HUES48 (cell line): ENCODE measurements around the gene FBXO28.

Source experiments
- H3K27ac ChIP-seq: one replicate; pipeline ENCODE4 v1.7.0; 2013; ENCODE audit warnings: low read depth, low read length, inconsistent platforms
- H3K27me3 ChIP-seq: 2 replicates; pipeline ENCODE4 v1.6.1; 2013; ENCODE audit warnings: mild to moderate bottlenecking, low read length; ENCODE audit not compliant: control insufficient read depth, insufficient read depth
- H3K36me3 ChIP-seq: 2 replicates; pipeline ENCODE4 v1.6.1; 2013; ENCODE audit warnings: low read length; ENCODE audit not compliant: control insufficient read depth, insufficient read depth
- H3K4me1 ChIP-seq: 2 replicates; pipeline ENCODE4 v1.6.1; 2013; ENCODE audit warnings: mild to moderate bottlenecking, low read length; ENCODE audit not compliant: control insufficient read depth, insufficient read depth
- H3K4me3 ChIP-seq: 2 replicates; pipeline ENCODE4 v1.5.1; 2013; ENCODE audit warnings: mild to moderate bottlenecking, low read depth, low read length
- H3K9ac ChIP-seq: 2 replicates; pipeline ENCODE4 v1.6.1; 2013; ENCODE audit warnings: mild to moderate bottlenecking, low read depth, low read length, moderate library complexity
- H3K9me3 ChIP-seq: 2 replicates; pipeline ENCODE4 v1.6.1; 2013; ENCODE audit warnings: low read length; ENCODE audit not compliant: control insufficient read depth, insufficient read depth

FBXO28 gene

GRCh38 chr1:224095867-224096266, 18.0 kb upstream of the FBXO28 start:
- no peaks in the 10 kb centered on the region for H3K36me3 ChIP-seq
- H3K9me3 ChIP-seq: no peaks in the 10 kb centered on the region
- H3K4me3 ChIP-seq: no peak overlapping the region
- no peak overlapping the region for H3K9ac ChIP-seq
- H3K27ac ChIP-seq: no peak overlapping the region
- H3K4me1 ChIP-seq: no peaks in the 10 kb centered on the region
- H3K27me3 ChIP-seq: no peaks in the 10 kb centered on the region

GRCh38 chr1:224096773-224097172, 17.1 kb upstream of the FBXO28 start:
- no peak overlapping the region for H3K27ac ChIP-seq
- H3K9ac ChIP-seq: no peak overlapping the region

GRCh38 chr1:224098007-224098406, 15.9 kb upstream of the FBXO28 start:
- Histone ChIP-seq H3K9ac (no peak overlapping the region), H3K4me1 (no peaks in the 10 kb centered on the region), H3K4me3 (no peak overlapping the region), H3K9me3 (0 out of 2 replicates have a peak, but pooled peaks cover 2% of the 10 kb centered on the region), H3K27ac (no peak overlapping the region), H3K36me3 (no peaks in the 10 kb centered on the region), H3K27me3 (no peaks in the 10 kb centered on the region)

More at GRCh38 chr1:224096773-224097172, 17.1 kb upstream of the FBXO28 start:
- no peak overlapping the region for H3K4me3 ChIP-seq
- no peaks in the 10 kb centered on the region for H3K36me3 ChIP-seq
- H3K27me3 ChIP-seq: no peaks in the 10 kb centered on the region
- no peaks in the 10 kb centered on the region for H3K4me1 ChIP-seq
- H3K9me3 ChIP-seq: 0 out of 2 replicates have a peak, but pooled peaks cover under 1% of the 10 kb centered on the region

- Histone ChIP-seq H3K9ac (no peak overlapping the region), H3K27me3 (no peaks in the 10 kb centered on the region; the same call in 1 of the 2 replicates), H3K9me3 (0 out of 2 replicates have a peak, but pooled peaks cover 2% of the 10 kb centered on the region), H3K4me1 (peaks cover 4% of the 10 kb centered on the region; the same call in 1 of the 2 replicates), H3K4me3 (no peak overlapping the region), H3K36me3 (no peaks in the 10 kb centered on the region), H3K27ac (no peak overlapping the region)
These were observed 7.2 kb upstream of the FBXO28 start for GRCh38 chr1:224106568-224107281.

GRCh38 chr1:224107282-224107625, 6.7 kb upstream of the FBXO28 start:
- Histone ChIP-seq H3K9me3 (no peaks in the 10 kb centered on the region), H3K27me3 (no peaks in the 10 kb centered on the region; the same call in 1 of the 2 replicates), H3K27ac (no peak overlapping the region), H3K4me1 (peaks cover 4% of the 10 kb centered on the region; the same call in 1 of the 2 replicates), H3K36me3 (no peaks in the 10 kb centered on the region), H3K4me3 (no peak overlapping the region), H3K9ac (no peak overlapping the region)

GRCh38 chr1:224108991-224109390, 4.9 kb upstream of the FBXO28 start:
- H3K27ac ChIP-seq: no peak overlapping the region
- H3K27me3 ChIP-seq: no peaks in the 10 kb centered on the region; the same call in 1 of the 2 replicates
- no peak overlapping the region for H3K9ac ChIP-seq
- no peaks in the 10 kb centered on the region for H3K9me3 ChIP-seq
- H3K4me3 ChIP-seq: no peak overlapping the region
- H3K4me1 ChIP-seq: peaks cover 11% of the 10 kb centered on the region
- H3K36me3 ChIP-seq: no peaks in the 10 kb centered on the region

- Histone ChIP-seq H3K27ac (no peak overlapping the region), H3K4me3 (no peak overlapping the region), H3K9ac (no peak overlapping the region), H3K36me3 (no peaks in the 10 kb centered on the region), H3K4me1 (peaks cover 11% of the 10 kb centered on the region), H3K27me3 (no peaks in the 10 kb centered on the region; the same call in 1 of the 2 replicates), H3K9me3 (no peaks in the 10 kb centered on the region)
These were observed 3.9 kb upstream of the FBXO28 start for GRCh38 chr1:224109981-224110380.

- Histone ChIP-seq H3K4me3 (no peak overlapping the region), H3K27me3 (no peaks in the 10 kb centered on the region), H3K9me3 (no peaks in the 10 kb centered on the region), H3K27ac (no peak overlapping the region), H3K36me3 (peaks cover 5% of the 10 kb centered on the region), H3K9ac (no peak overlapping the region), H3K4me1 (peaks cover 20% of the 10 kb centered on the region)
These were observed 906 bp upstream of the FBXO28 start for GRCh38 chr1:224113005-224113404.

- Histone ChIP-seq H3K9me3 (no peaks in the 10 kb centered on the region), H3K27ac (peak overlapping the region; percentile 95), H3K4me3 (peak overlapping the region; percentile 96), H3K9ac (peak overlapping the region; percentile 96), H3K27me3 (no peaks in the 10 kb centered on the region), H3K36me3 (peaks cover 5% of the 10 kb centered on the region), H3K4me1 (peaks cover 20% of the 10 kb centered on the region)
These were observed 380 bp upstream of the FBXO28 start for GRCh38 chr1:224113545-224113917.

GRCh38 chr1:224114787-224115175, 870 bp downstream of the FBXO28 start:
- peak overlapping the region; percentile 96 for H3K9ac ChIP-seq
- H3K27me3 ChIP-seq: no peaks in the 10 kb centered on the region
- no peaks in the 10 kb centered on the region for H3K9me3 ChIP-seq
- H3K27ac ChIP-seq: peak overlapping the region; percentile 95
- peaks cover 20% of the 10 kb centered on the region for H3K4me1 ChIP-seq
- peaks cover 14% of the 10 kb centered on the region for H3K36me3 ChIP-seq
- peak overlapping the region; percentile 96 for H3K4me3 ChIP-seq

GRCh38 chr1:224116131-224116530, 2.2 kb downstream of the FBXO28 start:
- no peaks in the 10 kb centered on the region for H3K27me3 ChIP-seq
- peaks cover 18% of the 10 kb centered on the region for H3K36me3 ChIP-seq
- H3K4me1 ChIP-seq: peaks cover 20% of the 10 kb centered on the region
- H3K9me3 ChIP-seq: no peaks in the 10 kb centered on the region
- H3K9ac ChIP-seq: no peak overlapping the region
- no peak overlapping the region for H3K27ac ChIP-seq
- peak overlapping the region; percentile 96 for H3K4me3 ChIP-seq
